ENCODE results near the gene MRPS22. TPM values are rescaled to one million over a fixed set of nuclear protein-coding genes. Genes with fewer than 3 reads are reported as not detected.

Gene MRPS22
- total and polyA plus RNA-seq, 9 of the 15 experiments (the other 6 are each of a cell fraction or from before 2014, with no cell fraction given) = 148 to 397 (median 229) TPM

DNA sequence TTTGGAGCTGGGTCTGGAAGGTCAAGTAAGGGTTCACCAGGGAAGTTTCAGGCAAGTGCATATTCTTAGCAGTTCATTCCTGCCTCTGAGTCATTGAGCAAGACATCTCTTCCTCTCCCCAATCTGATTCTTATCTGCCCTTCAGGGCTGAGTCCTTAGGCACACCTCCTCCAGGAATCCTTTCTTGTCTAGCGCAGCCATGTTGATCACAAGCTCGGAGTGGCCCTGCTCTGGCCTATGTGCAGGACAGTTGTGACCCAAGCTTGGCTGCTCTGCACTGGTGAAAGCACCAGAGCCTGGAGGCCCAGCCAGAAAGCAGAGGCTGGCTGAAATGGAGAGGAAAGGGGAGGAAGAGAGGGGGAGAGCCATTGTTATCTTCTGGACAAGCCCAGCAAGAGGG, 30.9 kb upstream of the MRPS22 start (continued):
- TF ChIP-seq GABPA (tag; conservative IDR thresholded peaks at IDR 0.05; ENCODE audit: low read depth) (0 out of 2 replicates have a peak, but pooled peaks have one; percentile 11), ZEB2 (IDR thresholded peaks at IDR 0.05) (peak; percentile 77), MAZ (CRISPR knock-in tag; conservative IDR thresholded peaks at IDR 0.05 in 1 of 2, IDR thresholded peaks at IDR 0.05 in 1 of 2) (peak; percentile 28 to 39; a peak in 1 of 4 replicates), MTA2 (IDR thresholded peaks at IDR 0.05; ENCODE audit: low read depth) (0 out of 2 replicates have a peak, but pooled peaks have one; percentile 8)
- TF ChIP-seq, protein P1, sequence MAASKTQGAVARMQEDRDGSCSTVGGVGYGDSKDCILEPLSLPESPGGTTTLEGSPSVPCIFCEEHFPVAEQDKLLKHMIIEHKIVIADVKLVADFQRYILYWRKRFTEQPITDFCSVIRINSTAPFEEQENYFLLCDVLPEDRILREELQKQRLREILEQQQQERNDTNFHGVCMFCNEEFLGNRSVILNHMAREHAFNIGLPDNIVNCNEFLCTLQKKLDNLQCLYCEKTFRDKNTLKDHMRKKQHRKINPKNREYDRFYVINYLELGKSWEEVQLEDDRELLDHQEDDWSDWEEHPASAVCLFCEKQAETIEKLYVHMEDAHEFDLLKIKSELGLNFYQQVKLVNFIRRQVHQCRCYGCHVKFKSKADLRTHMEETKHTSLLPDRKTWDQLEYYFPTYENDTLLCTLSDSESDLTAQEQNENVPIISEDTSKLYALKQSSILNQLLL (CRISPR knock-in tag; IDR thresholded peaks at IDR 0.05; ENCODE audit: borderline replicate concordance) = no peak

DNA sequence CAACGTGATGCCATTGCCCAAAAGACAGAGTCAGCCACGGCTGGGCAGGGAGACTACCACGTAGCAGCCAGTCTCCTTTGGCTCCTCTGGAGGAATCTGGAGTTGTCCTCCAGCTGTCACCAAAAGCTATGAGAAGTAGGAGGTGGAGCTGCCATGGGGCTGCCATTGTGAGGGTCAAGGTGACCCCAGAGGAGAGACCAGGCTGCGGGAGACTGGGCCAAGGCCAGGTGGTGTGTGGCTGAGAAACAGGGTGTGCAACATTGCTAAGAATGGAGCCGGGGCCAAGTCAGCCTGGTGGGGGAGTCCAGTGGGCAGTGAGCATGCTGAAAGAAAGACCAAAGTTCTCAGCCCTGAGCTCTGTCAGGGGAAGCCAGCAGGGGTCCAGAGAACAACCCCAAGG, 29.9 kb upstream of the MRPS22 start:
- Histone ChIP-seq H3K36me3 (ENCODE audit: control insufficient read depth, insufficient read depth, low read length) (no peaks in the 10 kb centered on the region), H3K9me3 (replicated peaks; ENCODE audit: control insufficient read depth, insufficient read depth, low read depth, low read length) (no peaks in the 10 kb centered on the region), H3K27me3 (ENCODE audit: control insufficient read depth in 2 of 2, insufficient read depth in 2 of 2, low read length in 2 of 2) (no peaks in the 10 kb centered on the region), H3K4me1 (replicated peaks in 1 of 2; ENCODE audit: control insufficient read depth in 2 of 2, insufficient read depth in 2 of 2, low read length in 2 of 2) (peaks cover 36 to 61% of the 10 kb centered on the region in 2 experiments), H3K9ac (ENCODE audit: insufficient read depth in 1 of 2, low read depth in 2 of 2, low read length in 2 of 2) (peak overlapping the region in 1 of 2 experiments; percentile 77; a peak in 3 of 4 replicates), H2AFZ (ENCODE audit: low read depth, low read length) (peak overlapping the region; percentile 97), H3K9me1 (ENCODE audit: control insufficient read depth, insufficient read depth, low read length) (peaks cover 3% of the 10 kb centered on the region), H3K4me2 (ENCODE audit: insufficient read depth, low read length) (no peak overlapping the region), H3K4me3 (no peak overlapping the region), H4K20me1 (replicated peaks; ENCODE audit: control insufficient read depth, insufficient read depth, low read length) (no peaks in the 10 kb centered on the region), H3K79me2 (ENCODE audit: control insufficient read depth, insufficient read depth, low read length) (no peaks in the 10 kb centered on the region), H3K27ac (ENCODE audit: extremely low read depth, low read depth, low read length) (0 out of 3 replicates have a peak overlapping the region, but pooled peaks have one; percentile 61)
- intact Hi-C loops (cut with micrococcal nuclease) (no loop called here), in situ Hi-C loops (cut with MboI) (no loop called here)
- BruUV-seq (replicated peaks) = no TSS peak
- ChIA-PET POLR2A (interaction anchor here (1.6 to 3.4 kb wide), 2 partner anchors 12 to 17 kb away, joined by 3 to 19 read pairs; no protein-coding TSS in a partner anchor), CTCF (ENCODE audit: low intra/inter-chr PET ratio) (interaction anchor here (0.7 kb wide), 1 partner anchor 368 kb away, joined by 3 read pairs; no protein-coding TSS in a partner anchor)
- DNase-seq (ENCODE audit: extremely low read depth in 1 of 4, low spot score in 3 of 4) (no peak), FAIRE-seq (no peak), ATAC-seq (no peak)
- 57% methylated on average over 5 of the region's 5 CpGs for WGBS (ENCODE audit: insufficient coverage, low coverage, missing lambda C conversion rate)
- TF ChIP-seq NFYB (IDR thresholded peaks at IDR 0.05; ENCODE audit: extremely low read depth, insufficient read length) (no peak), BRF2 (IDR thresholded peaks at IDR 0.05; ENCODE audit: borderline replicate concordance, insufficient read depth, insufficient read length) (no peak), DACH1 (IDR thresholded peaks at IDR 0.05; ENCODE audit: partially characterized antibody) (no peak), THRA (IDR thresholded peaks at IDR 0.05) (no peak), SMAD4 (CRISPR knock-in tag; conservative IDR thresholded peaks at IDR 0.05) (0 out of 2 replicates have a peak, but pooled peaks have one; percentile 3), ZNF592 (IDR thresholded peaks at IDR 0.05) (peak; percentile 36; the same call in 1 of the 2 replicates), CBX3 (IDR thresholded peaks at IDR 0.05; ENCODE audit: borderline replicate concordance in 1 of 2, low read length in 2 of 2) (no peak)
